Measurements from ENCODE around the gene SLC45A1. TPM values are rescaled to one million over a fixed set of nuclear protein-coding genes. Genes with fewer than 3 reads are reported as not detected.
"Not testable (repeated sequence)": the region's sequence is repeated elsewhere in the genome, so short reads cannot be mapped to it uniquely, and the experiment has no call there.

Gene SLC45A1
- total RNA-seq, 2 experiments from 2014 or later = 0.88 to 0.98 TPM

GRCh38 chr1:8379513-8380186 is 61.7 kb downstream of the SLC45A1 start:
- Histone ChIP-seq H3K36me3 (ENCODE audit: insufficient read depth, low read length) (peaks cover 39% of the 10 kb centered on the region), H3K27me3 (ENCODE audit: control insufficient read depth in 1 of 2, insufficient read depth in 2 of 2, low read length in 2 of 2) (no peaks in the 10 kb centered on the region), H3K4me1 (ENCODE audit: insufficient read depth, low read length) (peaks cover 72% of the 10 kb centered on the region), H3K9me3 (ENCODE audit: control insufficient read depth in 1 of 2, insufficient read depth in 1 of 2, low read length in 2 of 2) (no peaks in the 10 kb centered on the region), H3K4me3 (ENCODE audit: low read length) (no peak overlapping the region), H3K27ac (ENCODE audit: low read depth in 1 of 2, low read length in 2 of 2) (no peak overlapping the region)
- intact Hi-C loops (cut with DNase I, micrococcal nuclease) = loop anchor here in 1 of 2 experiments (5.0 kb wide), 1 partner anchor 43 kb away; no protein-coding TSS in a partner anchor
- TF ChIP-seq, protein P1, sequence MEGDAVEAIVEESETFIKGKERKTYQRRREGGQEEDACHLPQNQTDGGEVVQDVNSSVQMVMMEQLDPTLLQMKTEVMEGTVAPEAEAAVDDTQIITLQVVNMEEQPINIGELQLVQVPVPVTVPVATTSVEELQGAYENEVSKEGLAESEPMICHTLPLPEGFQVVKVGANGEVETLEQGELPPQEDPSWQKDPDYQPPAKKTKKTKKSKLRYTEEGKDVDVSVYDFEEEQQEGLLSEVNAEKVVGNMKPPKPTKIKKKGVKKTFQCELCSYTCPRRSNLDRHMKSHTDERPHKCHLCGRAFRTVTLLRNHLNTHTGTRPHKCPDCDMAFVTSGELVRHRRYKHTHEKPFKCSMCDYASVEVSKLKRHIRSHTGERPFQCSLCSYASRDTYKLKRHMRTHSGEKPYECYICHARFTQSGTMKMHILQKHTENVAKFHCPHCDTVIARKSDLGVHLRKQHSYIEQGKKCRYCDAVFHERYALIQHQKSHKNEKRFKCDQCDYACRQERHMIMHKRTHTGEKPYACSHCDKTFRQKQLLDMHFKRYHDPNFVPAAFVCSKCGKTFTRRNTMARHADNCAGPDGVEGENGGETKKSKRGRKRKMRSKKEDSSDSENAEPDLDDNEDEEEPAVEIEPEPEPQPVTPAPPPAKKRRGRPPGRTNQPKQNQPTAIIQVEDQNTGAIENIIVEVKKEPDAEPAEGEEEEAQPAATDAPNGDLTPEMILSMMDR (IDR thresholded peaks at IDR 0.05) = no peak
- ChIA-PET POLR2A (no interaction called here), CTCF (no interaction called here)
- Mint-ChIP-seq H3K4me3 (no peak overlapping the region), H3K36me3 (ENCODE audit: low read depth) (peaks cover 56% of the 10 kb centered on the region), H3K27me3 (no peaks in the 10 kb centered on the region), H3K4me1 (ENCODE audit: low read depth) (peaks cover 86% of the 10 kb centered on the region), H3K27ac (peak overlapping the region; percentile 83), H3K9me3 (no peaks in the 10 kb centered on the region)
- no peak for DNase-seq
- no peak for ATAC-seq (ENCODE audit: poor library complexity)

- H3K4me3 Mint-ChIP-seq; H3K27me3 ChIP-seq (ENCODE audit: control insufficient read depth in 1 of 2, insufficient read depth in 2 of 2, low read length in 2 of 2); H3K4me3 ChIP-seq (ENCODE audit: low read length); ATAC-seq (ENCODE audit: poor library complexity); H3K27me3 Mint-ChIP-seq; H3K9me3 ChIP-seq (ENCODE audit: control insufficient read depth in 1 of 2, insufficient read depth in 1 of 2, low read length in 2 of 2); DNase-seq; H3K9me3 Mint-ChIP-seq; H3K27ac ChIP-seq (ENCODE audit: low read depth in 1 of 2, low read length in 2 of 2); CTCF ChIA-PET; POLR2A ChIA-PET: not testable (repeated sequence)
- Histone ChIP-seq H3K36me3 (ENCODE audit: insufficient read depth, low read length) (peaks cover 41% of the 10 kb centered on the region), H3K4me1 (ENCODE audit: insufficient read depth, low read length) (peaks cover 74% of the 10 kb centered on the region)
- peaks cover 56% of the 10 kb centered on the region for H3K36me3 Mint-ChIP-seq (ENCODE audit: low read depth)
- intact Hi-C loops (cut with DNase I, micrococcal nuclease) = loop anchor here in 1 of 2 experiments (5.0 kb wide), 1 partner anchor 42 kb away; no protein-coding TSS in a partner anchor
- H3K27ac Mint-ChIP-seq = peak overlapping the region; percentile 53
- peaks cover 88% of the 10 kb centered on the region for H3K4me1 Mint-ChIP-seq (ENCODE audit: low read depth)
Measured at GRCh38 chr1:8380310-8380709, 62.4 kb downstream of the SLC45A1 start.

DNA sequence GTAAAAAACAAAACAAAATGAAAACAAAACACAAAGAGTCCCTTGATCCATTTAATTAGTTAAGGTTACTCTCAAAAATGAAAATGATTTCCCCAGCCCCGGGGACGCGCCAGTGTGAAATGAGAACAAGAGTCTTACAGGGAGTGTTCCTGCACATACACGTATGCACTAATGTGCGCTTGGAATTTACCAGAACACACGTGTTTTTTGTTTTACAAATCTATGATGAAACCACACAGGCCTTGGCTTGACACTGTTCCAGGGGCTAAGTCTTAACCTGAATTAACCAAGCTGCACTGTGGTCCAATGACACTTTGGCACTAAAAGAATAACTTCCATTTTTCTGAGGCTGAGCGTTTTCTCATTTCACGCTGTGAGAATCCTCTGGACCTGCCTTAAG is 63.7 kb downstream of the SLC45A1 start:
- ChIA-PET POLR2A (interaction anchor here (1.1 kb wide), 1 partner anchor 144 kb away, joined by 3 read pairs; no protein-coding TSS in a partner anchor), CTCF (interaction anchor here (1.0 kb wide), 1 partner anchor 27 kb away, joined by 3 read pairs; no protein-coding TSS in a partner anchor)
- Mint-ChIP-seq H3K4me3 (peak overlapping the region; percentile 87), H3K9me3 (no peaks in the 10 kb centered on the region), H3K36me3 (ENCODE audit: low read depth) (peaks cover 55% of the 10 kb centered on the region), H3K27me3 (no peaks in the 10 kb centered on the region), H3K27ac (peak overlapping the region; percentile 98), H3K4me1 (ENCODE audit: low read depth) (peaks cover 88% of the 10 kb centered on the region)
- H3K27ac ChIP-seq (ENCODE audit: low read depth in 1 of 2, low read length in 2 of 2) = no peak overlapping the region
- TF ChIP-seq, protein P1 (IDR thresholded peaks at IDR 0.05) = no peak
- peaks cover 34% of the 10 kb centered on the region for H3K36me3 ChIP-seq (ENCODE audit: insufficient read depth, low read length)
- H3K27me3 ChIP-seq (ENCODE audit: control insufficient read depth in 1 of 2, insufficient read depth in 2 of 2, low read length in 2 of 2) = no peaks in the 10 kb centered on the region
- DNase-seq = no peak
- no peaks in the 10 kb centered on the region for H3K9me3 ChIP-seq (ENCODE audit: control insufficient read depth in 1 of 2, insufficient read depth in 1 of 2, low read length in 2 of 2)
- H3K4me1 ChIP-seq (ENCODE audit: insufficient read depth, low read length) = peaks cover 73% of the 10 kb centered on the region
- no peak for ATAC-seq (ENCODE audit: poor library complexity)
- H3K4me3 ChIP-seq (ENCODE audit: low read length) = no peak overlapping the region
- intact Hi-C loops (cut with DNase I, micrococcal nuclease) = loop anchor here in 1 of 2 experiments (5.0 kb wide), 1 partner anchor 41 kb away; no protein-coding TSS in a partner anchor
